Posterior vena cava (tissue), 2 donors: ENCODE data around the gene ACBD3. TPM values are rescaled to one million over a fixed set of nuclear protein-coding genes. Genes with fewer than 3 reads are reported as not detected.

Experiments used
- DNase-seq: peaks from one replicate; pipeline ENCODE4 v3.0.0-alpha.2; 2020; ENCODE audit warnings: low spot score
- intact Hi-C, 2 donors: fragments of 100-400 bp; cut with DNase I; formaldehyde crosslinking; loops; one replicate each; pipeline versions ENCODE4 v1.14.1 to v1.14.2; 2022 to 2023
- total RNA-seq, 2 donors: library from RNA; stranded (reverse); fragmentation: NEBNext Ultra II Directional; extraction: Animal tissue kit (Norgen Biotek cat#: 25700); gene quantifications; one replicate each; pipeline ENCODE4 v1.2.1, GENCODE V29; 2021
- donor health status: DM: yes; HTN: yes; CAD: no.
- donor health status: DM: yes; HTN: yes; CAD: no.

The ACBD3 gene
- total RNA-seq, 2 donors from 2014 or later = 44.0 to 48.2 TPM

- no peak for DNase-seq
- intact Hi-C loops = no loop called here
Measured at GRCh38 chr1:226148121-226148648, 38.4 kb downstream of the ACBD3 start.

- no peak for DNase-seq
- intact Hi-C loops = no loop called here
Measured at GRCh38 chr1:226144045-226144444, 42.5 kb downstream of the ACBD3 start.

GRCh38 chr1:226135709-226136108 is 50.8 kb downstream of the ACBD3 start:
- intact Hi-C loops = loop anchor here in 1 of 2 donors (10.0 kb wide), 1 partner anchor 431 kb away; no protein-coding TSS in a partner anchor

GRCh38 chr1:226135059-226135651 is 51.4 kb downstream of the ACBD3 start:
- intact Hi-C loops = loop anchor here in 1 of 2 donors (10.0 kb wide), 1 partner anchor 430 kb away; no protein-coding TSS in a partner anchor

More at GRCh38 chr1:226135709-226136108, 50.8 kb downstream of the ACBD3 start:
- DNase-seq = no peak

GRCh38 chr1:226134170-226135058 is 52.1 kb downstream of the ACBD3 start:
- intact Hi-C loops = loop anchor here in 1 of 2 donors (10.0 kb wide), 1 partner anchor 430 kb away; no protein-coding TSS in a partner anchor
- no peak for DNase-seq

More at GRCh38 chr1:226135059-226135651, 51.4 kb downstream of the ACBD3 start:
- no peak for DNase-seq

GRCh38 chr1:226133504-226134123 is 52.9 kb downstream of the ACBD3 start:
- intact Hi-C loops = loop anchor here in 1 of 2 donors (10.0 kb wide), 1 partner anchor 429 kb away; no protein-coding TSS in a partner anchor
- DNase-seq = no peak

- intact Hi-C loops = loop anchor here in 1 of 2 donors (10.0 kb wide), 1 partner anchor 428 kb away; no protein-coding TSS in a partner anchor
- DNase-seq = no peak
Measured at GRCh38 chr1:226132728-226133503, 53.6 kb downstream of the ACBD3 start.

GRCh38 chr1:226131639-226132038 is 54.9 kb downstream of the ACBD3 start:
- no peak for DNase-seq
- intact Hi-C loops = loop anchor here in 1 of 2 donors (10.0 kb wide), 1 partner anchor 427 kb away; no protein-coding TSS in a partner anchor

- DNase-seq = no peak
- intact Hi-C loops = loop anchor here in 1 of 2 donors (5.0 kb wide), 1 partner anchor 68 kb away; no protein-coding TSS in a partner anchor
Measured at GRCh38 chr1:226129230-226129629, 57.3 kb downstream of the ACBD3 start.

GRCh38 chr1:226128487-226129075 is 58.0 kb downstream of the ACBD3 start:
- DNase-seq = no peak
- intact Hi-C loops = loop anchor here in 1 of 2 donors (5.0 kb wide), 1 partner anchor 69 kb away; no protein-coding TSS in a partner anchor

- intact Hi-C loops = loop anchor here in 1 of 2 donors (5.0 kb wide), 1 partner anchor 70 kb away; no protein-coding TSS in a partner anchor
- peak; percentile 76 for DNase-seq
Measured at GRCh38 chr1:226126824-226127569, 59.5 kb downstream of the ACBD3 start.

- DNase-seq = peak; percentile 66
- intact Hi-C loops = loop anchor here in 1 of 2 donors (5.0 kb wide), 1 partner anchor 71 kb away; no protein-coding TSS in a partner anchor
Measured at GRCh38 chr1:226125831-226126230, 60.7 kb downstream of the ACBD3 start.

- intact Hi-C loops = loop anchor here in 1 of 2 donors (5.0 kb wide), 1 partner anchor 72 kb away; no protein-coding TSS in a partner anchor
- peak; percentile 92 for DNase-seq
Measured at GRCh38 chr1:226125097-226125630, 61.4 kb downstream of the ACBD3 start.

- intact Hi-C loops = loop anchor here in 1 of 2 donors (2.0 to 5.0 kb wide), 2 partner anchors 61 to 73 kb away; partner anchors contain the start of gene H3-3A
- peak; percentile 76 for DNase-seq
Measured at GRCh38 chr1:226123591-226124471, 62.7 kb downstream of the ACBD3 start.

- intact Hi-C loops = loop anchor here in 1 of 2 donors (2.0 to 5.0 kb wide), 2 partner anchors 60 to 74 kb away; partner anchors contain the start of gene H3-3A
- no peak for DNase-seq
Measured at GRCh38 chr1:226123212-226123560, 63.4 kb downstream of the ACBD3 start.
